ENCODE data around the gene SH3BP5.
"Not testable (repeated sequence)": the region's sequence is repeated elsewhere in the genome, so short reads cannot be mapped to it uniquely, and the experiment has no call there.

The SH3BP5 gene

GRCh38 chr3:15332405-15333098, at the start of gene SH3BP5:
SH3BP5 (minus strand) TSS chr3:15332586; CDS start chr3:15332408, 178 bp downstream.
- Mint-ChIP-seq H3K27me3 (no peaks in the 10 kb centered on the region), H3K9me3 (no peaks in the 10 kb centered on the region), H3K27ac (peak within 1 kb of the TSS; percentile 77), H3K4me1 (peaks cover 55% of the 10 kb centered on the region), H3K4me3 (peak within 1 kb of the TSS; percentile 92), H3K36me3 (peaks cover 5% of the 10 kb centered on the region)

GRCh38 chr3:15380980-15381890, 48.8 kb upstream of the SH3BP5 start:
- H3K9me3 Mint-ChIP-seq: no peaks in the 10 kb centered on the region
- H3K27me3 Mint-ChIP-seq: no peaks in the 10 kb centered on the region
- no peak overlapping the region for H3K4me3 Mint-ChIP-seq
- H3K36me3 Mint-ChIP-seq: no peaks in the 10 kb centered on the region
- H3K27ac Mint-ChIP-seq: no peak overlapping the region
- H3K4me1 Mint-ChIP-seq: peaks cover 9% of the 10 kb centered on the region

- H3K27ac Mint-ChIP-seq: peak overlapping the region; percentile 86
- H3K4me1 Mint-ChIP-seq: peaks cover 18% of the 10 kb centered on the region
- peak overlapping the region; percentile 30 for H3K4me3 Mint-ChIP-seq
- no peaks in the 10 kb centered on the region for H3K36me3 Mint-ChIP-seq
- no peaks in the 10 kb centered on the region for H3K9me3 Mint-ChIP-seq
- no peaks in the 10 kb centered on the region for H3K27me3 Mint-ChIP-seq
Measured at GRCh38 chr3:15377961-15378791, 45.8 kb upstream of the SH3BP5 start.

GRCh38 chr3:15375461-15376000, 43.1 kb upstream of the SH3BP5 start:
- Mint-ChIP-seq H3K4me1 (peaks cover 21% of the 10 kb centered on the region), H3K9me3 (no peaks in the 10 kb centered on the region), H3K27me3 (no peaks in the 10 kb centered on the region), H3K36me3 (no peaks in the 10 kb centered on the region), H3K27ac (peak overlapping the region; percentile 32), H3K4me3 (no peak overlapping the region)

- Mint-ChIP-seq H3K27me3 (no peaks in the 10 kb centered on the region), H3K36me3 (no peaks in the 10 kb centered on the region), H3K4me1 (peaks cover 22% of the 10 kb centered on the region), H3K4me3 (no peak overlapping the region), H3K27ac (no peak overlapping the region), H3K9me3 (no peaks in the 10 kb centered on the region)
Measured at GRCh38 chr3:15372918-15373317, 40.5 kb upstream of the SH3BP5 start.

- no peak overlapping the region for H3K4me3 Mint-ChIP-seq
- no peaks in the 10 kb centered on the region for H3K27me3 Mint-ChIP-seq
- no peak overlapping the region for H3K27ac Mint-ChIP-seq
- H3K9me3 Mint-ChIP-seq: no peaks in the 10 kb centered on the region
- peaks cover 27% of the 10 kb centered on the region for H3K4me1 Mint-ChIP-seq
- H3K36me3 Mint-ChIP-seq: no peaks in the 10 kb centered on the region
Measured at GRCh38 chr3:15368561-15369135, 36.3 kb upstream of the SH3BP5 start.

- peaks cover 32% of the 10 kb centered on the region for H3K4me1 Mint-ChIP-seq
- no peak overlapping the region for H3K4me3 Mint-ChIP-seq
- no peaks in the 10 kb centered on the region for H3K27me3 Mint-ChIP-seq
- H3K9me3 Mint-ChIP-seq: no peaks in the 10 kb centered on the region
- no peaks in the 10 kb centered on the region for H3K36me3 Mint-ChIP-seq
- H3K27ac Mint-ChIP-seq: peak overlapping the region; percentile 80
Measured at GRCh38 chr3:15367059-15367458, 34.7 kb upstream of the SH3BP5 start.

- peaks cover 50% of the 10 kb centered on the region for H3K4me1 Mint-ChIP-seq
- not testable (repeated sequence) for H3K4me3 Mint-ChIP-seq, H3K27ac Mint-ChIP-seq, H3K9me3 Mint-ChIP-seq, H3K36me3 Mint-ChIP-seq, H3K27me3 Mint-ChIP-seq
Measured at GRCh38 chr3:15364078-15364477, 31.7 kb upstream of the SH3BP5 start.

- Mint-ChIP-seq H3K36me3 (peaks cover 2% of the 10 kb centered on the region), H3K27me3 (no peaks in the 10 kb centered on the region), H3K4me1 (peaks cover 42% of the 10 kb centered on the region), H3K9me3 (no peaks in the 10 kb centered on the region), H3K27ac (peak overlapping the region; percentile 52), H3K4me3 (peak overlapping the region; percentile 62)
Measured at GRCh38 chr3:15361494-15362214, 29.3 kb upstream of the SH3BP5 start.

- peak overlapping the region; percentile 52 for H3K27ac Mint-ChIP-seq
- peak overlapping the region; percentile 62 for H3K4me3 Mint-ChIP-seq
- H3K36me3 Mint-ChIP-seq: peaks cover 2% of the 10 kb centered on the region
- peaks cover 49% of the 10 kb centered on the region for H3K4me1 Mint-ChIP-seq
- no peaks in the 10 kb centered on the region for H3K27me3 Mint-ChIP-seq
- H3K9me3 Mint-ChIP-seq: no peaks in the 10 kb centered on the region
Measured at GRCh38 chr3:15360788-15361493, 28.6 kb upstream of the SH3BP5 start.

GRCh38 chr3:15359677-15360397, 27.5 kb upstream of the SH3BP5 start:
- Mint-ChIP-seq H3K36me3 (peaks cover 2% of the 10 kb centered on the region), H3K4me3 (no peak overlapping the region), H3K9me3 (no peaks in the 10 kb centered on the region), H3K4me1 (peaks cover 55% of the 10 kb centered on the region), H3K27ac (no peak overlapping the region), H3K27me3 (no peaks in the 10 kb centered on the region)

- not testable (repeated sequence) for H3K36me3 Mint-ChIP-seq, H3K27me3 Mint-ChIP-seq, H3K9me3 Mint-ChIP-seq
- H3K4me1 Mint-ChIP-seq: peaks cover 45% of the 10 kb centered on the region
- H3K27ac Mint-ChIP-seq: peak overlapping the region; percentile 71
- peak overlapping the region; percentile 62 for H3K4me3 Mint-ChIP-seq
Measured at GRCh38 chr3:15356651-15357061, 24.3 kb upstream of the SH3BP5 start.

- H3K4me1 Mint-ChIP-seq: peaks cover 40% of the 10 kb centered on the region
- H3K4me3 Mint-ChIP-seq: peak overlapping the region; percentile 62
- no peaks in the 10 kb centered on the region for H3K27me3 Mint-ChIP-seq
- H3K27ac Mint-ChIP-seq: peak overlapping the region; percentile 71
- peaks cover 4% of the 10 kb centered on the region for H3K36me3 Mint-ChIP-seq
- no peaks in the 10 kb centered on the region for H3K9me3 Mint-ChIP-seq
Measured at GRCh38 chr3:15356176-15356575, 23.8 kb upstream of the SH3BP5 start.

Measured in activated naive CD4-positive, alpha-beta T cell treated with anti-CD3 and anti-CD28 coated beads, Interleukin-2, amount 50 U/mL, for 24 hours (primary cell).